Activated CD4-positive, CD25-positive, alpha-beta regulatory T cell treated with anti-CD3 and anti-CD28 coated beads, Interleukin-2, amount 50 U/mL, for 24 hours (primary cell): Measurements from ENCODE around the gene GAPDH.
A peak's percentile ranks its signal among the peaks of the same experiment; 100 is the strongest.
"Not testable (repeated sequence)": the region's sequence is repeated elsewhere in the genome, so short reads cannot be mapped to it uniquely, and the experiment has no call there.

Source experiments
- ATAC-seq, 2 donors: fragments of 150-1000 bp; cut with Tn5 transposase; one replicate each; pipeline ENCODE4 v1.10.0; 2021; ENCODE audit warnings: mild to moderate bottlenecking in 1 of 2, moderate library complexity in 1 of 2

Gene GAPDH

DNA sequence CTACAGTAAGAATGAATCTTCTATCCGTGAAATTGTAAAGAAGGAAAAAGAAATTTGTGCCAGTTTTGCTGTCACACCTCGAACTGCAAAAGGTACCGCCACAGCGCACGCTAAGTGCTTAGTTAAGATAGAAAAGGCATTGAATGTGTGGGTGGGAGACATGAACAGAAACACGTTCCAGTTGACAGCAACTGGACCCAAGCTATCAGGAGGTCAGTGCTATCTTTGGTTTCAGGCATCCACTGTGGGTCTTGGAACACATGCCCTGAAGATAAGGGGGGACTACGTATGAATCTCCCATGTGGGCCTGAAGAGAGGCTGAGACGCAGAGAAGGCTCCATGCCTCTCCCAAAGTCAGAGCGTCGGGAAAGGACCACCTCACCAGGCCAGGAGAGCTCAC lies 11.7 kb downstream of the GAPDH start:
- no peak for ATAC-seq

- no peak for ATAC-seq
These were observed 13.2 kb downstream of the GAPDH start for GRCh38 chr12:6547566-6547965.

DNA sequence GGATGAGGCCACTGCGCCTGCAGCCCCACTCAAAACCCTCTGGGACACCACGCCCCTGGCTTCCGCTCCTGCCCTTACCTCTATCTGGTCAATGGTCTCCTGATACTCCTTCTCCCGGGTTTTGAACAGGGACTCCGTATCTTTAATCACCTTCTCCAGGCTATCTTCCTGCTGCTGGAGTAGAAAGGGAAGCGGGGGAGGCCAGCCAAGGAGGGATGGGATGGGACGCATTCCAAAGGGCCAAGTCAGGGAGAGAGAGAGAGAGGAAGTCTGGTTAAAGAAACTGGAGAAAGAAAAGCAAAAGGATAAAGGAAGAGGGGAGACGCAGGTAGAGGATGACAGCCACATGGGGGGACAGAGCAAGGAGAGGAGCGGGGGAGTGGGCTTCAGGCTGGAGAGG lies 13.7 kb downstream of the GAPDH start:
- no peak for ATAC-seq

GRCh38 chr12:6548556-6548955 lies 14.2 kb downstream of the GAPDH start:
- no peak for ATAC-seq

- ATAC-seq: no peak
These were observed 14.8 kb downstream of the GAPDH start for GRCh38 chr12:6548966-6549683.

DNA sequence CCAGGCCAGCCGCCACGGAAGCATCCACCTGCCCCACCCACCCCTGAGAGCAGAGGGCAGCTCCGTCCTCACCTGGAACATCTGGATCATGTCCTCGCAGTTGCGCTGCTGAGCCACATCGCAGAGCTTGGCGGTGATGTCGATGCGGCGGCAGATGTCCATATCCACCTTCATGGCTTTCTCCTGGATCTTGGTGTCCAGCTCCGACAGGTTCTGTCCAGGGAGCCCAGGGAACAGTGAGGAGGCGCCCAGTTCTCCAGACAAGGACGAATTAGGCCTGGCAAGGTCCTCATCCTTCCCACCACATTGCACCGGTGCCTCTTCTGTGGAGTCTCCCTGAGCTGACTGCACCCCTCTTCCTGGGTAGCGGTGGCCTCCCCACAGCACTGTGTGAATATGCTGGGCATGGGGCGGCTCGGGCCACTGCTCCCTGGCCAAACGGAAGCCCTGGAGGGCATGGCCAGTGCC lies 15.4 kb downstream of the GAPDH start:
- no peak for ATAC-seq

DNA sequence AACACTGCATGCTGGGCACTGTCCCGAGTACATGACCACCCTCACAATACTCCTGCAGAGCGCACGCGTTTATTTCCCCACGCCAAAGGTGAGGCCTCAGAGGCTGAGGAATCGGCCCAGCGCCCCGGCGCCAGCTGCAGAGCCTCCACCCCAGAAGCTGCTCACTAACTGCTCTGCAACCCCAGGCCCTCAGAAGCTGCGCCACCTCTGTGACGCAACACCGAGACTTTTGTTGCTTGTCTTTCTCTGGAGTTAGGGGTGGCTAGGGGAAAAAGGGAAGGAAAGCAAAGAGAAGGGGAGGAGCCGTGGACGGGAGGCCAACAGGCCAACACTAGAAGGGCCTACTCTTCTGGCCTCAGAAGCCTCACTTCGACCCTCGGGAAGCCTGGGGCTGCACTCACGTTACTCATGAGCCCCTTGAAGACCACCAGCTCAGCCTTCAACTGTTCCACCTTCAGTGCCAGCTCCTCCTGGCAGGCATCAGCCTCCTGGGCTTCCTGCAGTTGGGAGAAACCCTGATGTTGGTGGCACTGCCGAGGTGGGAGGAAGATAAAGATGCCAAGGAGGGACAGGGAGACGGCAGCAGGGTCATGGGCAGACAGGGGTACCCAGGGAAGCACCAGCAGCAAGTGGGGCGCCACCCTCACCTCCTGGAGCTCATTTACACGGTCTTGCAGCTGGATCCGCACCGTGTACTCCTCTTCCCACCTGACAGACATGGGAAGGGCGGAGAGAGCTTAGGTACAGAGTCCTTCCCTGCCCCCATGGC lies 16.2 kb downstream of the GAPDH start:
- ATAC-seq: no peak

- no peak for ATAC-seq
These were observed 16.7 kb downstream of the GAPDH start for GRCh38 chr12:6551063-6551461.

DNA sequence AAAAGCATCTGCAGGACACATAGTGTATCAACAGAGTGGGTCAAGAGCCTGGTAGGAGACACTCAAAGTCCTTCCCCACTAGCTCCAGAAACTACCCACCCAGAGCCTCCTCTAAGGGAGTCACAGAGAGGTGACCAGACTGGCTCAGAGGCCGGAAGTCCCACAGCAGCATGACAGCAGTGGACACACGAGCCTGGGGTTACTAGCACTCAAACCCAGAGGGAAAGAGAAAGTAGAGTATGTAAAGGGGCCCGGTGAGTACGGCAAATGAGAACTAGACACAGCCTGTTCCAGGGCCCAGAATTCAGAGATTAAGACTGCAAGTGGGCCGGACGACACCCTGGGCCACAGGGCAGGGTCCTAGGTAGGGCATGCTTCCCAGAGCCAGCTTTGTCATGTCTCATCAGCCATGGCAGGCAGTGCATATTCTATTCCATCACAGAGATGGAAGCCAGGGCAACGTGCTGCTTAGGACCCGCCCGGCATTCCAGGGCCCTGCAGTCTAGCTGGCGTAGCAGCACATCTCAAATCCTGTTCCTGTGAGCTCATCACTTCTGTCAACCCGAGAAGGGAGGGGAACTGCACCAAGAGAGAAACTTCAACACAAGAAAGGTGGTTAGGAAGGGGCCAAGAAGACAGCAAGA lies 17.3 kb downstream of the GAPDH start:
- ATAC-seq: no peak

DNA sequence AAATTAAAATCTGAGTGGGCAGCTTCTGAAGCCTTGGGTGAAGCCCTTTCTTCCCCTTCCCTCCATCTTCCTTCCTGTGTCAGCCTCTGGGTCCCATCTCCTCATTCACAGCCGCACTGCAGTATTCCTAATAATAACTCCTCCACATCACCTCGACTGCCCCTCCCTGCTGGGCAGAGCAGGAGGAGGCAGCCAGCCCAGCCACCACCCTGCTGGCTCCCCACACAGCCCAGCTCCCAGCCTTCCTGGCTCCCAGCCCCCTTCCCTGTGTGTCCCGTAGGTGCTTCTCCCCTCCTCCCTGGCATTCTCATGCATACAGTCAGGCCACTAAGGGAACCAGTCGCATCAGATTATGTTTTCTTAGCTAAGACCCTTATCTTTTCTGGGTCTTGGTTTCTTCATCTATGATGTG lies 17.8 kb downstream of the GAPDH start:
- ATAC-seq: no peak

GRCh38 chr12:6553051-6553868 lies 18.9 kb downstream of the GAPDH start:
- ATAC-seq: no peak

GRCh38 chr12:6554168-6555017 lies 20.1 kb downstream of the GAPDH start:
- ATAC-seq: peak; percentile 63 to 70

DNA sequence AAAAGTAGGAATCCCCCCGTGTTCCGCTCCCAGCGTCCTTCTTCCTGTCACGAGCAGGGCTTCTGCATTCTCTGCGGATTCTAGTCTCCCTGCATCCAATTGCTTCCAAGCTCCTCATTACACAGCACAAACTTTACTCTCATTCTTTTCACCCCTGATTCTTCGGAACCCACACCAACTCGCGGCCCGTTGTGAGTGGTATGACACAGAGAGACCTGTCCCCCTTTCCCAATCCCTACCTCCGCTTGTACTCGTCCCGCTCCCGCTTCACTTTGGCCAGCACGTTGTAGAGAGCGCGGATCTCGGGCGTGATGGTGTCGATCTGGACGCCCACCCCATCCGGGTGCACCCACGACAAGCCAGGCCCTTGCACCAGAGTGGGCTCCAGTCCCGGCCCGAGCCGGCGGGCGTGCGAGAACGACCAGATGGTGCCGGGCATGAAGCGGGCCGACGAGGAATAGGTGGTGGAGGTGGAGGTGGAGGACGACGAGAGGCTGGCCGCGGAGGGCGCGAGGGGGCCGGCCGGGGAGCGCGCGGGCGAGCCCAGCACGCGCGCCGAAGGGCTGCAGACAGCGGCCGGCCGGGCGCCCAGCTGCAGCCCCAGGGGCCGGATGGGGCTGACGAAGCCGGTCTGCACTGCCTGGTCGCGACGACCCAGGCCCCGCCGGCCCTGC lies 20.8 kb downstream of the GAPDH start:
- ATAC-seq: no peak

DNA sequence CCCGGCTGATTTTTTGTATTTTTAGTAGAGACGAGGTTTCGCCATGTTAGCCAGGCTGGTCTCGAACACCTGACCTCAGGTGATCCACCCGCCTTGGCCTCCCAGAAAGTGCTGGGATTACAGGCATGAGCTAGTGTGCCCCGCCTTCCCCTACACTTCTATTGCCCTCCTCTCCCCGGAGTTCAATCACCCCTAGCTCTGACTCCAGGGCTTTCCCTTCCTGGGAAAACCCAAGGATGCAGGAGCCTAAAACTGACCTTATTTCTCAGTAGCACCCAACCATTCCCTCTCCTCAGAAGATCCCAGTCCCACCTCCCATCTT lies 22.1 kb downstream of the GAPDH start:
- not testable (repeated sequence) for ATAC-seq

DNA sequence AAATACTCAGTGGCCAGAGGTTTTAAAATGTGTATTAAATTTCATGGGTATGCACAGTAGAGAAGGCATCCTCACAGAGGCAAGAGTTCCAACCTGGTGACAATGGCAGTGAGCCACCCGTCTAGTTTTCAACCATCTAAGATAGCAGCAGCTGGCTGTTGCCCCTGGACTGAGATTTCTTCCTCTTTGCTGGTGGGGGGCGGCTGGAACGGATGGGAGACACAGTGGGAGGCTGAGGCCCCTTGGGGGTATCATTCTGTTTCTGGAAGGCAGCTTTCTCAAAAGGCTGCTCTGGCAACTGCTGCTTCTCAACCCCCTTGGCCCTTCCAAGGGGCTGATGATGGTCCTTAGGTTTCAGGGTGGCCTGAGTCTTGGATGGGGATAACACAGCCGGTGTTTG lies 22.5 kb downstream of the GAPDH start:
- no peak for ATAC-seq

GRCh38 chr12:6558014-6558760 lies 23.9 kb downstream of the GAPDH start:
- ATAC-seq: not testable (repeated sequence)

- ATAC-seq: no peak
These were observed 25.2 kb downstream of the GAPDH start for GRCh38 chr12:6559500-6559899.

DNA sequence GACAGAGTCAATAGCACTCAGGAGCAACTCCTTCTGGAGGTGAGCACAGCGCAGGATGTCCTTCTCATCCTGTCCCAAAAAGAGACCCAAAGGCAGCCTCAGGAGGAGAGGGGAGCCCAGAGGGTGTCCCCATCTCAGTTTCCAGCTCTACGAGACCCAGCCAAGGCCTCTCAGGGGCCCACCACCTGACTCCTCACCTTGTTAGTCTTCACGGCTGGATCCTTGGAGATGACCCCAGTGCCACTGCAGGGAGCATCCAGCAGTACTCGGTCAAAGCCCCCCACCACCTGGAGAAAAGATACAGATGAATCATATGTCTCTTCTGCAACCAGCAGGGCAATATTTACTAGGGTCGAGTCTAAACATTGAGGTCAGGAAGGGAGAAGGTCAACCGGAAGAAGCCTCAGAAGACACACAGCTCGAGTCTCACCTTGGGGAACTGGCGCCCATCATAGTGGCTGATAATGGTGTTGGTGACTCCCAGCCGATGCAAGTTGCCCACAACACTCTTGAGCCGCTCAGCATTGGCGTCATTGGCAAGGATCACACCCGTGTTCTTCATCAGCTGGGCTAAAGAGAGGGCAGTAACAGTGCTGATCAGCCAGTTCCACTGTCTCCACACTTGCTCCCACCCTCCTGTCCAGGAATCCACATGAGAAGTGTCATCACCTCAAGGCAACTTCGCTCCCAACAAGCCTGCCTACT lies 26.3 kb downstream of the GAPDH start:
- ATAC-seq: no peak

GRCh38 chr12:6562881-6563280 lies 28.6 kb downstream of the GAPDH start:
- ATAC-seq: no peak

- peak; percentile 27 to 33 for ATAC-seq
These were observed 29.2 kb downstream of the GAPDH start for GRCh38 chr12:6563448-6564050.
